HEK293T (cell line): ENCODE data around the gene TMEM72.
A peak's percentile ranks its signal among the peaks of the same experiment; 100 is the strongest.

Experiments used
- CTCF ChIA-PET: fragments of 350-600 bp; formaldehyde crosslinking; extraction: SDS; loops from one replicate; lab custom pipeline; 2021; ENCODE audit warnings: antibody characterized with exemption, inconsistent platforms; lab: Yijun Ruan, JAX
- POLR2A ChIA-PET: fragments of 350-600 bp; formaldehyde crosslinking; extraction: SDS; loops from one replicate; lab custom pipeline; 2020; ENCODE audit warnings: antibody characterized with exemption, inconsistent platforms; lab: Yijun Ruan, JAX
- DNase-seq: peaks from one replicate; pipeline ENCODE4 v3.0.0; 2012; ENCODE audit warnings: mixed read lengths; ENCODE audit errors: extremely low spot score
- ARNT ChIP-seq: fragments of 450-650 bp; IDR thresholded peaks from 2 replicates; pipeline ENCODE4 v1.6.1; 2017; ENCODE audit warnings: mild to moderate bottlenecking
- BHLHE40 ChIP-seq: fragments of 450-650 bp; IDR thresholded peaks from 2 replicates; pipeline ENCODE4 v1.6.1; 2016; ENCODE audit warnings: mild to moderate bottlenecking, moderate library complexity, borderline replicate concordance
- CTBP1 ChIP-seq: fragments of 450-650 bp; IDR thresholded peaks from 2 replicates; pipeline ENCODE4 v1.6.1; 2016; ENCODE audit warnings: borderline replicate concordance
- ELF4 ChIP-seq: fragments of 450-650 bp; IDR thresholded peaks from 2 replicates; pipeline ENCODE4 v1.6.1; 2017; ENCODE audit warnings: antibody characterized with exemption
- FOXA1 ChIP-seq: fragments of 450-650 bp; IDR thresholded peaks from 2 replicates; pipeline ENCODE4 v1.6.1; 2016; ENCODE audit warnings: mild to moderate bottlenecking
- FOXK2 ChIP-seq: fragments of 450-650 bp; IDR thresholded peaks from 2 replicates; pipeline ENCODE4 v1.6.1; 2016; ENCODE audit warnings: mild to moderate bottlenecking
- FOXM1 ChIP-seq: fragments of 450-650 bp; IDR thresholded peaks from 2 replicates; pipeline ENCODE4 v1.6.1; 2017; ENCODE audit warnings: mild to moderate bottlenecking, borderline replicate concordance
- HDGF ChIP-seq: fragments of 450-650 bp; IDR thresholded peaks from 2 replicates; pipeline ENCODE4 v1.6.1; 2017; ENCODE audit warnings: antibody characterized with exemption, borderline replicate concordance
- L3MBTL2 ChIP-seq: fragments of 450-650 bp; conservative IDR thresholded peaks from 2 replicates; pipeline ENCODE4 v1.6.1; 2016; ENCODE audit warnings: mild to moderate bottlenecking
- LEF1 ChIP-seq: fragments of 450-650 bp; IDR thresholded peaks from 2 replicates; pipeline ENCODE4 v1.6.1; 2017; ENCODE audit warnings: mild to moderate bottlenecking, borderline replicate concordance
- PKNOX1 ChIP-seq: fragments of 450-650 bp; IDR thresholded peaks from 2 replicates; pipeline ENCODE4 v1.6.1; 2016
- SP1 ChIP-seq: fragments of 450-650 bp; IDR thresholded peaks from 2 replicates; pipeline ENCODE4 v1.6.1; 2017
- SUZ12 ChIP-seq: fragments of 450-650 bp; IDR thresholded peaks from 2 replicates; pipeline ENCODE4 v1.6.1; 2016; ENCODE audit warnings: mild to moderate bottlenecking
- TARDBP ChIP-seq: fragments of 450-650 bp; IDR thresholded peaks from 2 replicates; pipeline ENCODE4 v1.6.1; 2016
- ZNF384 ChIP-seq: fragments of 450-650 bp; IDR thresholded peaks from 2 replicates; pipeline ENCODE4 v1.6.1; 2016

The TMEM72 gene

DNA sequence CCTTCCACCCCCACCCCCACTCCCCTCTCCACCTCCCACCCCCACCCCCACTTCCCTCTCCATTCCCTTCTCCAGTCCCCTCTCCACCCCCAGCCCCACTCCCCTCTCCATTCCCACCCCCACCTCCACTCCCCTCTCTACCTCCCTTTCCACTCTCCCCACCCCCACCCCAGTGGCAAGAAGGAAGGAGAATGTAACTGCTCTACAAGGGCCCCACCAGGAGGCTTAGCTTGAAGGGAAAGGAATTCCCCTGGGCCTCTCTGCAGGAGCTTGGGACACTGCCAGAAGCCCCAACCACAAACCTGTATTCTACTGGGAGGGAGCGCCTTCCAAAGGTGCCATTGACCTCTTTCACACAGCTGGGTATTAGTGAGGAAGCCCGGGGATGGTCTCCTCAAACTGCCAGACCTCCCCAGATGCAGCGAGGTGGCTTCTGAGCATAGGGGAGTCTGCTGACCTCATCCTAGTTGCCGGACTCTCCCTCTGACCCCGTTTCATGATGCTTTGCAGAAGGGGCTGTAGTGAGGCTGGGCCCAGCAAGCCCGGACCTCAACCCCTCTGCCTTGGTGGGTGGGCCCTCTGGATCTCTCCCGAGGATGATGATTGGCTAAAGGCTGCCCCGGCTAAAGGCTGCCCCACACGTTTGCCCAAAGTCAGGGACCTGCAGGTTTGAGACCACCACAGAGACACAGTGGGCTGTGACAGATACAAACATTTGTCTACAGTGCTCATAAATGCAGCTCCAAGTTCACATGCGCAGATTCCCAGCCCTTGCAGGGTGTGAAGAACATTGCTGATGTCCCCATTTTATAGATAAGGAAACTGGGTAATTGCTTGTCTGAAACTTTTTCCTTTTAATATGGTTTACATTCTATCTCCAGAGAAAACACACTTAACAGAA, 64.5 kb downstream of the TMEM72 start:
- ChIA-PET CTCF (interaction anchor here (0.5 to 1.0 kb wide), 5 partner anchors 9 to 193 kb away, joined by 3 read pairs; partner anchors contain the start of gene RASSF4), POLR2A (interaction anchor here (1.0 to 1.4 kb wide), 2 partner anchors 10 to 12 kb away, joined by 3 to 4 read pairs; no protein-coding TSS in a partner anchor)
- TF ChIP-seq FOXK2: no peak
- DNase-seq: no peak

DNA sequence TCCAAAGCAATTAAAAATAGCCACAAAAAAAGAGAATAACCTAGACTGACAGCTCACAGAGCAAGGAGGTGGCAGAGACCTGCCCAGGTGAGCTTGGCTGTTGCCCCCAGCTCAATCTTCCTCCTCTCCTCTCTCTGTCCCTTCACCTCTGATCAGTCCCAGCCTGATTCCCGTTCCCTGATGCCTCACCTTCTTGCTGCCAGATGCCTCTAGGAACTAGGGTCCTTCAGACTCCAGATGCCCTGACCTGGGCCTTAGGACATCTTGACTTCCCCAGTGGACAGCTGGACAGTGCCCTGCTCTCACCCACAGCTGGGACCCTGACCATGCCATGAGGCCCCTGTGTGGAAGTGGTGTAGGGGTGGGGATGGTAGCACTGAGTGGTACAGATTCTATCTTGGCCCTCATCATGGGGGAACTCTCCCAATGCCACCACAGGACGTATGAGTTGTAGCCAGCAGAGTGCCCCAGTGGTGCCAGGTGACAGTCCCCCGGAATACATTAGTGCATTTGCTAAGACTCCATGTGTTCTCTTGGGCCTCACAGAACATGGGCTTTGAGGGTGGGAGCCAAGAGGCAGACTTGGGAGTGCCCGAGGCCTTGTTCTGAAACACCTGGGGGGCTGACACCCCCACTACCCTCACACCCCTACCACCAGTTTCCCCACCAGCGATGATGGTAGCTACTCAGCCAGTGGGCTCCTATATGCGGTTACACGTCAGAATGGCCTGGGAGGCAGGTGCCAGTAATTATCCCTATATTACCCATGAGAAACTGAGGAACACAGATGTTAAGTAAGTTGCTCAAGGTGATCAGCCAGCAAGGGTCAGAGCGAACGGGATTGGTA, 65.4 kb downstream of the TMEM72 start:
- POLR2A ChIA-PET: interaction anchor here (1.0 to 1.4 kb wide), 2 partner anchors 9 to 13 kb away, joined by 3 to 4 read pairs; no protein-coding TSS in a partner anchor
- TF ChIP-seq SUZ12: no peak
- TF ChIP-seq TARDBP: no peak
- TF ChIP-seq LEF1: no peak
- no peak for TF ChIP-seq ZNF384
- TF ChIP-seq HDGF: no peak
- no peak for TF ChIP-seq ELF4
- TF ChIP-seq FOXM1: no peak
- no peak for TF ChIP-seq CTBP1
- no peak for TF ChIP-seq BHLHE40
- no peak for TF ChIP-seq SP1
- CTCF ChIA-PET: interaction anchor here (0.5 to 1.0 kb wide), 2 partner anchors 10 to 192 kb away, joined by 3 read pairs; no protein-coding TSS in a partner anchor
- DNase-seq: no peak

GRCh38 chr10:44977287-44978212, 66.4 kb downstream of the TMEM72 start:
- ChIA-PET CTCF (interaction anchor here (1.0 kb wide), 1 partner anchor 22 kb away, joined by 4 read pairs; no protein-coding TSS in a partner anchor), POLR2A (interaction anchor here (1.8 kb wide), 1 partner anchor 23 kb away, joined by 9 read pairs; the partner anchor contains the start of gene ZNF22)
- TF ChIP-seq FOXM1: no peak
- DNase-seq: no peak

- ChIA-PET POLR2A (interaction anchor here (1.4 to 1.8 kb wide), 2 partner anchors 19 to 23 kb away, joined by 5 to 9 read pairs; partner anchors contain the start of genes RASSF4 and ZNF22), CTCF (interaction anchor here (1.0 kb wide), 1 partner anchor 21 kb away, joined by 4 read pairs; no protein-coding TSS in a partner anchor)
- DNase-seq: no peak
- TF ChIP-seq HDGF (no peak), FOXM1 (no peak), ELF4 (no peak), FOXK2 (no peak), PKNOX1 (no peak), BHLHE40 (no peak), TARDBP (no peak), LEF1 (no peak), CTBP1 (no peak)
Measured at GRCh38 chr10:44978213-44978569, 67.1 kb downstream of the TMEM72 start.

DNA sequence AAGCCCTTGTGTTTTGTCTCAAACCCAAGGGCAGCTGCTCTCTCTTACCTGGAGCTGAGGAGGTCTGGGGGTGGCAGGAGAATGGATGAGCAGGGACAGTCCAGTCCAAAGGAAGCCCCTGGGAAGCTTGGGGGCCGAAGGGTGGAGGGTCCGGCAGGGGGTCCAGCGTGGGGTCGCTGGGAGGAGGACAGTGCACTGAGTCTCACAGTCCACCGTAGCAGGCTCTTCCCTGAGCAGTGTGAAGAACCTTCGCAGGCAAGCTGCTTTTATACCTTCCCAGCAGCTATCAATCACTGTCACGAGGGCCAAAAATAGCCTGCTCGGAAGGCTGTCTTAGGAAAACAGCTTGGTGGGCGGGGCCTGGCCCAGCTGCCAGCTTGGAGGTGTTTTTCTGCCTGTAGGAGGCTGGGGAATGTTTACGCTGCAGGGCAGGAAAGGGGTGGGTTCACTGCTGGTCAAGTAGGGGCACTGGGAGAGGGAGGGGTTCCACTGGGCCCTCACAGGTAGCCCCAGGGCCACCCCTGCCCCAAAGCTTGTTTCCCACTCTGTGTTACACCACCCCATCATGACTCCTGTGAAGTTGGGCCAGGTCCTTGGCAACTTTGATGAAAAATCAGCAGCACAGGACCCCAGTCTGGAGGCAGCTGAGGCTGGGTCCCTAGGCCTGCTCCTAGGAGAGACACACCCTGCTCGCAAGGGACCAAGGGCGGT, 67.6 kb downstream of the TMEM72 start, which contains the start of gene DEPP1:
TSS of gene DEPP1 (minus strand) at position 240 of the 711 bp plus-strand sequence. CDS start 779 bp downstream, outside the sequence.
- ChIA-PET CTCF (interaction anchor here (0.6 to 1.0 kb wide), 2 partner anchors 12 to 21 kb away, joined by 3 to 4 read pairs; no protein-coding TSS in a partner anchor), POLR2A (interaction anchor here (0.6 to 1.8 kb wide), 9 partner anchors 9 to 116 kb away, joined by 3 to 9 read pairs (median 3); partner anchors contain the start of genes RASSF4 and ZNF22)
- TF ChIP-seq ARNT: no peak
- TF ChIP-seq LEF1: no peak
- no peak for TF ChIP-seq BHLHE40
- no peak for TF ChIP-seq L3MBTL2
- no peak for TF ChIP-seq FOXA1
- no peak for TF ChIP-seq ELF4
- TF ChIP-seq FOXK2: no peak
- TF ChIP-seq ZNF384: no peak
- peak; percentile 99 for TF ChIP-seq PKNOX1
- peak; percentile 86 for DNase-seq
